ENCODE measurements around the gene C2orf92.

The C2orf92 gene

GRCh38 chr2:97751752-97752151 lies 82.2 kb downstream of the C2orf92 start:
- Histone ChIP-seq H3F3A (ENCODE audit: control insufficient read depth, insufficient read depth) (peaks cover 4% of the 10 kb centered on the region; the same call in 1 of the 2 replicates), H3K79me2 (ENCODE audit: control insufficient read depth, low read length) (no peaks in the 10 kb centered on the region), H3K36me3 (ENCODE audit: control insufficient read depth, low read length) (peaks cover 31% of the 10 kb centered on the region), H3K9me3 (ENCODE audit: control insufficient read depth, insufficient read depth, low read length) (no peaks in the 10 kb centered on the region), H3K27ac (ENCODE audit: low read depth, low read length) (no peak overlapping the region), H4K20me1 (ENCODE audit: control insufficient read depth, insufficient read depth, low read depth, low read length) (no peaks in the 10 kb centered on the region), H3K4me3 (ENCODE audit: low read length) (no peak overlapping the region), H3K9me2 (replicated peaks; ENCODE audit: control insufficient read depth, low read length) (no peaks in the 10 kb centered on the region), H3K4me2 (ENCODE audit: low read length) (no peak overlapping the region), H3K4me1 (ENCODE audit: control insufficient read depth, low read length) (peaks cover 23% of the 10 kb centered on the region), H3K27me3 (ENCODE audit: control insufficient read depth, low read length) (no peaks in the 10 kb centered on the region)
- TF ChIP-seq EZH2phosphoT487 (IDR thresholded peaks at IDR 0.05; ENCODE audit: borderline replicate concordance, low read length) (no peak), CTCF (IDR thresholded peaks at IDR 0.05; ENCODE audit: low read depth, low read length, poor library complexity, severe bottlenecking) (no peak)
